ENCODE results near the gene H2AZ1. TPM values are rescaled to one million over a fixed set of nuclear protein-coding genes. Genes with fewer than 3 reads are reported as not detected.

H2AZ1 gene
- total RNA-seq, 1 donor, result 87.9 TPM

Other genes with a start within 250 kb of the H2AZ1 start
- 54.3 TPM for gene DAPP1, start 133.4 kb downstream of the H2AZ1 start, total RNA-seq
- 41.0 TPM for gene LAMTOR3, start 55.8 kb downstream of the H2AZ1 start, total RNA-seq
- 70.1 TPM for gene DNAJB14, start 3.7 kb downstream of the H2AZ1 start, total RNA-seq
- 0.21 TPM for gene DDIT4L, start 240.2 kb upstream of the H2AZ1 start, total RNA-seq